ENCODE results near the gene CR1.

GRCh38 chr1:207666342-207666741 lies 170.4 kb downstream of the CR1 start:
- no peak for TF ChIP-seq POLR2A (IDR thresholded peaks at IDR 0.05; ENCODE audit: low read depth, low read length)
- TF ChIP-seq CTCF (conservative IDR thresholded peaks at IDR 0.05; ENCODE audit: low read depth, low read length), result no peak
- no peak for TF ChIP-seq SMC3 (IDR thresholded peaks at IDR 0.05; ENCODE audit: low read depth, low read length)
- no peak for TF ChIP-seq MXI1 (IDR thresholded peaks at IDR 0.05; ENCODE audit: borderline replicate concordance, low read depth, low read length)
- no peak for TF ChIP-seq RCOR1 (IDR thresholded peaks at IDR 0.05; ENCODE audit: insufficient replicate concordance, low read length)

Measured in IMR-90 (cell line).